ENCODE data around the gene GALNT2.

DNA sequence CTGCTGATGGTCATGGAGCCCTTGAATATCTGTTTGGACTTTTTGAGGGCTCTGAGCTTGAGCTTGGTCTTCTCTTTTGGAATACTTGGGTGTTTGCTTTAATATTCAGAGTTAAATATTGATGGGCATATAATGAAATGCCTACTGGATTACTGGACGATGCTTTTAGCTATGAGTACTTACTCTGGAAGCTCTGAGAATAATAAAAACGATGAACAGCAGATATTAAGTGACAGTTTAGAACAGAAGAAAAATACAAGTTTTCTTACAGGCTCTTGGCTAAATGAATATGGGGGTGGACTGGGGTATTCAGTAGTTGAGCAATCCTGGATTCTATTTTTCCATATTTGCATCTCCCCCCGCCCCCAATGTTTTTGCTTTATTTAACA, 20.7 kb downstream of the GALNT2 start:
- TF ChIP-seq CTCF (IDR thresholded peaks at IDR 0.05): no peak
- no peak for TF ChIP-seq TCF7L2 (IDR thresholded peaks at IDR 0.05; ENCODE audit: low read depth, low read length)
- TF ChIP-seq POLR2AphosphoS5 (IDR thresholded peaks at IDR 0.05; ENCODE audit: low read depth, low read length): no peak
- TF ChIP-seq, protein P1, sequence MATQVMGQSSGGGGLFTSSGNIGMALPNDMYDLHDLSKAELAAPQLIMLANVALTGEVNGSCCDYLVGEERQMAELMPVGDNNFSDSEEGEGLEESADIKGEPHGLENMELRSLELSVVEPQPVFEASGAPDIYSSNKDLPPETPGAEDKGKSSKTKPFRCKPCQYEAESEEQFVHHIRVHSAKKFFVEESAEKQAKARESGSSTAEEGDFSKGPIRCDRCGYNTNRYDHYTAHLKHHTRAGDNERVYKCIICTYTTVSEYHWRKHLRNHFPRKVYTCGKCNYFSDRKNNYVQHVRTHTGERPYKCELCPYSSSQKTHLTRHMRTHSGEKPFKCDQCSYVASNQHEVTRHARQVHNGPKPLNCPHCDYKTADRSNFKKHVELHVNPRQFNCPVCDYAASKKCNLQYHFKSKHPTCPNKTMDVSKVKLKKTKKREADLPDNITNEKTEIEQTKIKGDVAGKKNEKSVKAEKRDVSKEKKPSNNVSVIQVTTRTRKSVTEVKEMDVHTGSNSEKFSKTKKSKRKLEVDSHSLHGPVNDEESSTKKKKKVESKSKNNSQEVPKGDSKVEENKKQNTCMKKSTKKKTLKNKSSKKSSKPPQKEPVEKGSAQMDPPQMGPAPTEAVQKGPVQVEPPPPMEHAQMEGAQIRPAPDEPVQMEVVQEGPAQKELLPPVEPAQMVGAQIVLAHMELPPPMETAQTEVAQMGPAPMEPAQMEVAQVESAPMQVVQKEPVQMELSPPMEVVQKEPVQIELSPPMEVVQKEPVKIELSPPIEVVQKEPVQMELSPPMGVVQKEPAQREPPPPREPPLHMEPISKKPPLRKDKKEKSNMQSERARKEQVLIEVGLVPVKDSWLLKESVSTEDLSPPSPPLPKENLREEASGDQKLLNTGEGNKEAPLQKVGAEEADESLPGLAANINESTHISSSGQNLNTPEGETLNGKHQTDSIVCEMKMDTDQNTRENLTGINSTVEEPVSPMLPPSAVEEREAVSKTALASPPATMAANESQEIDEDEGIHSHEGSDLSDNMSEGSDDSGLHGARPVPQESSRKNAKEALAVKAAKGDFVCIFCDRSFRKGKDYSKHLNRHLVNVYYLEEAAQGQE (IDR thresholded peaks at IDR 0.05; ENCODE audit: insufficient read depth in 1 of 2, low read depth in 2 of 2, low read length in 1 of 2): no peak
- no peak for TF ChIP-seq SIN3A (IDR thresholded peaks at IDR 0.05; ENCODE audit: borderline replicate concordance, insufficient read depth, low read depth, low read length)
